Activated CD8-positive, alpha-beta memory T cell treated with anti-CD3 and anti-CD28 coated beads for 48 hours (primary cell): ENCODE data around the gene IMMP1L.

Source experiments
- DNase-seq, 3 experiments: peaks; one replicate each; pipeline ENCODE4 v3.0.0-alpha.2; 2020; ENCODE audit warnings: low read depth in 2 of 3, low spot score in 2 of 3

Gene IMMP1L

GRCh38 chr11:31404614-31405013 is 104.8 kb downstream of the IMMP1L start:
- no peak for DNase-seq

DNA sequence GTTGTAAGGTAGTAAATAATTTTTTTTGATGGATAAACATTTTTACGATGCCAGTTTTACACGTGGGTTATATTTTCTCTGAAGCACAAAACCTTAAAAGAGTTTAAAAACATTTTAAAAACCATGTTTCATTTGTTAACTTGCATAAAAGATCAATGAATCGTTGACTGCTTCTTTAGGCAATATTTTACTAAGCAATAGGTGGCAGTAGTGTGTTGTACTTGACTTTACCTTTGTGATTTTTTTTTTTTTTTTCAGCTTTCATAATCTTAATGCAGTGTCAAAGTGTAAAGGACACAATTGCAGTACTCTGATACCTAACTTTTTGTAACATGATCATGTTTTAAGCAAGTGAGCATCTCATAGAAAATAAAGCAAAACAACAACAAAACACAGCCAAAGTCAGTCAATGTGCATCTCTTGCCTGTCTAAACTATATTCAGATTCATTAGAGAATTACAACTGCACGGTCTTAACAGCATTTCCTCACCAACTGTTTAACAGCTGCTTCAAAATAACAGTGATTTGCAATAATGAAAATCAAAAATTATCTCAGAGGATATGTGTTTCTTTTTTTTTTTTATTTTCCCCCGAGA is 112.1 kb downstream of the IMMP1L start:
- DNase-seq, result no peak

GRCh38 chr11:31387379-31387778 is 122.0 kb downstream of the IMMP1L start:
- DNase-seq, result no peak

- no peak for DNase-seq
These were observed 126.3 kb downstream of the IMMP1L start for GRCh38 chr11:31383116-31383515.
